NT2/D1 (cell line): ENCODE results near the gene YKT6.
A peak's percentile ranks its signal among the peaks of the same experiment; 100 is the strongest.

Source experiments
- DNase-seq: peaks from one replicate; pipeline ENCODE4 v3.0.0-alpha.2; 2011; ENCODE audit warnings: low read depth, low spot score
- H3K27me3 ChIP-seq: 2 replicates; pipeline ENCODE4 v1.6.0; 2011; ENCODE audit warnings: mild to moderate bottlenecking; ENCODE audit not compliant: insufficient read length, insufficient read depth
- H3K36me3 ChIP-seq: 2 replicates; pipeline ENCODE4 v1.6.1; 2011; ENCODE audit warnings: mild to moderate bottlenecking, low read length, mixed read lengths; ENCODE audit not compliant: insufficient read depth, insufficient read length
- H3K4me1 ChIP-seq: 2 replicates; pipeline ENCODE4 v1.5.1; 2011; ENCODE audit not compliant: insufficient read depth, insufficient read length
- H3K4me3 ChIP-seq: 2 replicates; pipeline ENCODE4 v1.5.1; 2011; ENCODE audit warnings: low read depth; ENCODE audit not compliant: insufficient read length
- H3K9ac ChIP-seq: 2 replicates; pipeline ENCODE4 v1.6.0; 2011; ENCODE audit warnings: low read depth; ENCODE audit not compliant: insufficient read length
- H3K9me3 ChIP-seq: 2 replicates; pipeline ENCODE4 v1.5.1; 2011; ENCODE audit warnings: mild to moderate bottlenecking, low read length; ENCODE audit not compliant: insufficient read depth
- SUZ12 ChIP-seq: IDR thresholded peaks from 2 replicates; pipeline ENCODE4 v1.6.1; 2011; ENCODE audit not compliant: insufficient read length, insufficient read depth; ENCODE audit errors: extremely low read depth
- YY1 ChIP-seq: IDR thresholded peaks from 2 replicates; pipeline ENCODE4 v1.6.1; 2011; ENCODE audit not compliant: insufficient read length, insufficient read depth
- ZNF274 ChIP-seq: IDR thresholded peaks from 2 replicates; pipeline ENCODE4 v1.6.1; 2011; ENCODE audit warnings: mild to moderate bottlenecking, low read depth, low read length

The YKT6 gene

GRCh38 chr7:44216521-44217222, 15.9 kb downstream of the YKT6 start:
- Histone ChIP-seq H3K9ac (no peak overlapping the region), H3K9me3 (no peaks in the 10 kb centered on the region; the same call in 1 of the 2 replicates), H3K4me1 (peaks cover 41% of the 10 kb centered on the region), H3K4me3 (no peak overlapping the region), H3K36me3 (peaks cover 34% of the 10 kb centered on the region), H3K27me3 (no peaks in the 10 kb centered on the region)
- TF ChIP-seq SUZ12 (no peak), YY1 (no peak), ZNF274 (no peak)
- no peak for DNase-seq

GRCh38 chr7:44217223-44217714, 16.5 kb downstream of the YKT6 start:
- no peaks in the 10 kb centered on the region for H3K27me3 ChIP-seq
- H3K36me3 ChIP-seq: peaks cover 28% of the 10 kb centered on the region
- H3K9ac ChIP-seq: no peak overlapping the region
- no peaks in the 10 kb centered on the region; the same call in 1 of the 2 replicates for H3K9me3 ChIP-seq
- peaks cover 41% of the 10 kb centered on the region for H3K4me1 ChIP-seq
- TF ChIP-seq ZNF274 (no peak), YY1 (no peak), SUZ12 (no peak)
- H3K4me3 ChIP-seq: no peak overlapping the region
- no peak for DNase-seq

- peaks cover 41% of the 10 kb centered on the region for H3K4me1 ChIP-seq
- H3K4me3 ChIP-seq: no peak overlapping the region
- TF ChIP-seq YY1: no peak
- TF ChIP-seq SUZ12: no peak
- TF ChIP-seq ZNF274: no peak
- H3K9me3 ChIP-seq: no peaks in the 10 kb centered on the region; the same call in 1 of the 2 replicates
- peaks cover 22% of the 10 kb centered on the region for H3K36me3 ChIP-seq
- DNase-seq: no peak
- peak overlapping the region; percentile 47 for H3K9ac ChIP-seq
- no peaks in the 10 kb centered on the region for H3K27me3 ChIP-seq
Measured at GRCh38 chr7:44217852-44218402, 17.1 kb downstream of the YKT6 start.

GRCh38 chr7:44218418-44219201, 17.8 kb downstream of the YKT6 start:
- peaks cover 15% of the 10 kb centered on the region for H3K36me3 ChIP-seq
- peaks cover 38% of the 10 kb centered on the region for H3K4me1 ChIP-seq
- no peaks in the 10 kb centered on the region for H3K27me3 ChIP-seq
- DNase-seq: peak; percentile 71
- peak overlapping the region; percentile 57 for H3K9ac ChIP-seq
- peak overlapping the region; percentile 1 for H3K4me3 ChIP-seq
- no peaks in the 10 kb centered on the region; the same call in 1 of the 2 replicates for H3K9me3 ChIP-seq
- TF ChIP-seq YY1 (no peak), SUZ12 (no peak), ZNF274 (no peak)

- H3K27me3 ChIP-seq: no peaks in the 10 kb centered on the region
- no peak overlapping the region for H3K4me3 ChIP-seq
- DNase-seq: no peak
- no peaks in the 10 kb centered on the region; the same call in 1 of the 2 replicates for H3K9me3 ChIP-seq
- H3K9ac ChIP-seq: no peak overlapping the region
- H3K36me3 ChIP-seq: peaks cover 14% of the 10 kb centered on the region
- TF ChIP-seq ZNF274: no peak
- no peak for TF ChIP-seq YY1
- TF ChIP-seq SUZ12: no peak
- peaks cover 40% of the 10 kb centered on the region for H3K4me1 ChIP-seq
Measured at GRCh38 chr7:44219371-44220045, 18.7 kb downstream of the YKT6 start.

GRCh38 chr7:44220046-44220357, 19.2 kb downstream of the YKT6 start:
- no peak for TF ChIP-seq ZNF274
- TF ChIP-seq YY1: no peak
- no peak for TF ChIP-seq SUZ12
- Histone ChIP-seq H3K9ac (no peak overlapping the region), H3K27me3 (no peaks in the 10 kb centered on the region), H3K36me3 (peaks cover 14% of the 10 kb centered on the region), H3K4me1 (peaks cover 37% of the 10 kb centered on the region), H3K9me3 (no peaks in the 10 kb centered on the region; the same call in 1 of the 2 replicates), H3K4me3 (no peak overlapping the region)
- no peak for DNase-seq
